HG03159 (cell line): ENCODE measurements around the gene PXN.
A peak's percentile ranks its signal among the peaks of the same experiment; 100 is the strongest.

ENCODE experiments used
- ATAC-seq: cut with Tn5 transposase; IDR thresholded peaks from one replicate; pipeline ENCODE4 v1.9.1; 2021; ENCODE audit warnings: mild to moderate bottlenecking, moderate library complexity; ENCODE audit not compliant: unreplicated experiment

The PXN gene

GRCh38 chr12:120265473-120266179, at the start of gene PXN:
Gene PXN (minus strand): TSS chr12:120265730. CDS start chr12:120265629, 101 bp downstream.
- peak; percentile 76 for ATAC-seq

GRCh38 chr12:120314220-120314619, 48.7 kb upstream of the PXN start:
- ATAC-seq: no peak

- ATAC-seq: peak; percentile 93
These were observed 36.7 kb upstream of the PXN start, which contains the start of gene SIRT4 for GRCh38 chr12:120301962-120302815. Gene SIRT4 (plus strand): TSS chr12:120302321. CDS start chr12:120303562, 1,241 bp downstream.

GRCh38 chr12:120292661-120293531, 27.4 kb upstream of the PXN start, which contains the start of gene RNU4-1:
Gene RNU4-1 (minus strand): TSS chr12:120293237.
- peak; percentile 50 for ATAC-seq

- peak; percentile 2 for ATAC-seq
These were observed 26.8 kb upstream of the PXN start for GRCh38 chr12:120292411-120292660.

GRCh38 chr12:120290609-120291305, 25.2 kb upstream of the PXN start:
- ATAC-seq: no peak

- ATAC-seq: no peak
These were observed 22.0 kb upstream of the PXN start for GRCh38 chr12:120287491-120287890.

GRCh38 chr12:120286768-120287490, 21.4 kb upstream of the PXN start:
- ATAC-seq: no peak

GRCh38 chr12:120284381-120284780, 18.9 kb upstream of the PXN start:
- no peak for ATAC-seq

- ATAC-seq: no peak
These were observed 17.8 kb upstream of the PXN start for GRCh38 chr12:120283318-120283717.

- no peak for ATAC-seq
These were observed 12.9 kb upstream of the PXN start for GRCh38 chr12:120278137-120279069.

GRCh38 chr12:120276734-120277133, 11.2 kb upstream of the PXN start:
- ATAC-seq: no peak

- ATAC-seq: no peak
These were observed 2.2 kb upstream of the PXN start for GRCh38 chr12:120267736-120268135.

- ATAC-seq: no peak
These were observed 795 bp upstream of the PXN start for GRCh38 chr12:120266180-120266870.

- ATAC-seq: no peak
These were observed 542 bp downstream of the PXN start for GRCh38 chr12:120264904-120265472.

- no peak for ATAC-seq
These were observed 1.2 kb downstream of the PXN start for GRCh38 chr12:120264086-120264903.

- ATAC-seq: no peak
These were observed 1.8 kb downstream of the PXN start for GRCh38 chr12:120263748-120264085.
